B cell (primary cell): ENCODE results near the gene SPOCK1. TPM values are rescaled to one million over a fixed set of nuclear protein-coding genes. Genes with fewer than 3 reads are reported as not detected.

ENCODE experiments used
- ATAC-seq: fragments of 200-7000 bp; cut with Tn5 transposase; one replicate; pipeline ENCODE4 v1.10.0; 2021; ENCODE audit warnings: low read depth, mild to moderate bottlenecking, moderate number of reproducible peaks, moderate library complexity
- CTCF ChIA-PET: fragments of 350-600 bp; sonication (Branson Sonifier 250); formaldehyde crosslinking; loops from one replicate; lab custom pipeline; 2021; ENCODE audit warnings: antibody characterized with exemption, inconsistent platforms; lab: Charles Lee
- POLR2A ChIA-PET: fragments of 350-600 bp; sonication (Branson Sonifier 250); formaldehyde crosslinking; loops from one replicate; lab custom pipeline; 2021; ENCODE audit warnings: antibody characterized with exemption; lab: Charles Lee
- DNase-seq: peaks from one replicate; pipeline ENCODE4 v3.0.0; 2013
- H2AFZ ChIP-seq: 2 replicates; pipeline ENCODE4 v1.6.1; 2012; ENCODE audit warnings: mild to moderate bottlenecking, low read depth, low read length; ENCODE audit not compliant: insufficient read depth, poor library complexity, severe bottlenecking
- H3K27ac ChIP-seq, 2 donors: 1 replicate in 1 of 2; 2 replicates in 1 of 2; pipeline ENCODE4 v1.5.1; 2012 to 2013; ENCODE audit warnings: low read length in 2 of 2, mild to moderate bottlenecking in 2 of 2, moderate library complexity in 1 of 2
- H3K27me3 ChIP-seq, 4 experiments: fragments of 200-600 bp in 1 of 4; sonication (generic) in 1 of 4; replicated peaks in 1 of 4; 1 replicate in 2 of 4; 2 replicates in 2 of 4; pipeline versions ENCODE4 v1.6.1 to v1.7.0; 2013 to 2016; ENCODE audit warnings: low read length in 3 of 4, mild to moderate bottlenecking in 2 of 4, mixed read lengths in 1 of 4, moderate library complexity in 1 of 4; ENCODE audit not compliant: insufficient read depth in 4 of 4, control insufficient read depth in 3 of 4; ENCODE audit errors: control extremely low read depth in 1 of 4
- H3K36me3 ChIP-seq, 2 experiments: replicated peaks in 1 of 2; 1 replicate in 1 of 2; 2 replicates in 1 of 2; pipeline versions ENCODE4 v1.6.1 to v1.7.1; 2013; ENCODE audit warnings: low read length in 1 of 2; ENCODE audit not compliant: insufficient read depth in 2 of 2, control insufficient read depth in 1 of 2; ENCODE audit errors: control extremely low read depth in 1 of 2, extremely low read depth in 1 of 2
- H3K4me1 ChIP-seq, 2 donors: fragments of 200-600 bp in 1 of 2; sonication (generic) in 1 of 2; 1 replicate in 1 of 2; 2 replicates in 1 of 2; pipeline versions ENCODE4 v1.5.1 to v1.6.1; 2013 to 2017; ENCODE audit warnings: low read length in 2 of 2; ENCODE audit not compliant: control insufficient read depth in 2 of 2, insufficient read depth in 2 of 2
- H3K4me2 ChIP-seq: replicated peaks from 2 replicates; pipeline ENCODE3; 2012; ENCODE audit warnings: mild to moderate bottlenecking, low read depth, low read length; ENCODE audit not compliant: poor library complexity, severe bottlenecking
- H3K4me3 ChIP-seq, 5 experiments: fragments of 200-600 bp in 1 of 5; sonication (generic) in 1 of 5; 1 replicate in 3 of 5; 2 replicates in 2 of 5; pipeline versions ENCODE4 v1.5.1 to v1.7.0; 2011 to 2016; ENCODE audit warnings: low read length in 4 of 5, mild to moderate bottlenecking in 4 of 5, low read depth in 2 of 5, control low read depth in 1 of 5, moderate library complexity in 1 of 5; ENCODE audit not compliant: insufficient read depth in 1 of 5; ENCODE audit errors: control extremely low read depth in 1 of 5, extremely low read depth in 1 of 5
- H3K79me2 ChIP-seq: fragments of 200-600 bp; sonication (generic); one replicate; pipeline ENCODE4 v1.6.0; 2016; ENCODE audit warnings: low read length; ENCODE audit not compliant: control insufficient read depth, insufficient read depth
- H3K9ac ChIP-seq: fragments of 200-600 bp; sonication (generic); 2 replicates; pipeline ENCODE4 v1.6.1; 2017; ENCODE audit warnings: mild to moderate bottlenecking, low read length, moderate library complexity
- H3K9me3 ChIP-seq, 3 donors: one replicate each; pipeline versions ENCODE4 v1.6.1 to v1.7.1; 2013; ENCODE audit warnings: low read length in 2 of 3; ENCODE audit not compliant: control insufficient read depth in 2 of 3, insufficient read depth in 1 of 3; ENCODE audit errors: control extremely low read depth in 1 of 3
- H4K20me1 ChIP-seq: 2 replicates; pipeline ENCODE4 v1.6.0; 2012; ENCODE audit warnings: mild to moderate bottlenecking, low read length; ENCODE audit not compliant: insufficient read depth, control insufficient read depth, poor library complexity, severe bottlenecking
- H3K27ac Mint-ChIP-seq: one replicate; pipeline ENCODE4 v1.8.0; 2021; ENCODE audit warnings: mixed read lengths
- H3K27me3 Mint-ChIP-seq: one replicate; pipeline ENCODE4 v1.8.0; 2021; ENCODE audit warnings: mixed read lengths
- H3K4me1 Mint-ChIP-seq: one replicate; pipeline ENCODE4 v1.8.0; 2021; ENCODE audit warnings: mixed read lengths
- H3K4me3 Mint-ChIP-seq: one replicate; pipeline ENCODE4 v1.8.0; 2021; ENCODE audit warnings: mixed read lengths
- H3K9me3 Mint-ChIP-seq: one replicate; pipeline ENCODE4 v1.8.0; 2022; ENCODE audit warnings: mixed read lengths; ENCODE audit not compliant: insufficient read depth
- CTCF ChIP-seq: fragments of 200-600 bp; IDR thresholded peaks from one replicate; pipeline ENCODE4 v1.8.0; 2022; ENCODE audit warnings: antibody characterized with exemption, mild to moderate bottlenecking
- EZH2 ChIP-seq: IDR thresholded peaks from 2 replicates; pipeline ENCODE4 v1.6.1; 2012; ENCODE audit warnings: borderline replicate concordance, low read depth, mild to moderate bottlenecking, moderate library complexity, low read length; ENCODE audit not compliant: insufficient read depth, poor library complexity, severe bottlenecking
- WGBS: methylation state at CpG from one replicate; pipeline ENCODE4 v1.1.5; 2013; ENCODE audit warnings: missing lambda C conversion rate; ENCODE audit not compliant: insufficient coverage; 5-methylcytosine and 5-hydroxymethylcytosine counted together
- intact Hi-C: fragments of 100-400 bp; cut with micrococcal nuclease; formaldehyde crosslinking; loops from one replicate; pipeline ENCODE4 v1.10.0; 2022
- polyA plus RNA-seq: library from polyadenylated mRNA; depleted of rRNA; stranded (reverse); fragments of >200 nt; gene quantifications from 2 replicates; pipeline ENCODE4 v1.2.3, GENCODE V29; 2012
- total RNA-seq, 2 donors: library from RNA; stranded (reverse); fragments of 120-200 nt in 1 of 2; gene quantifications; 1 replicate in 1 of 2; 2 replicates in 1 of 2; pipeline versions ENCODE4 v1.2.3 to v1.2.4, GENCODE V29; 2013 to 2022

Gene SPOCK1
- total and polyA plus RNA-seq, 2 donors (not counting 1 experiment from before 2014, with no cell fraction given): not detected

GRCh38 chr5:137155261-137156000, 343.7 kb downstream of the SPOCK1 start:
- 81% methylated on average over 5 of the region's 6 CpGs for WGBS
- no peaks in the 10 kb centered on the region for H4K20me1 ChIP-seq
- no peak overlapping the region for H3K9ac ChIP-seq
- DNase-seq: no peak
- H3K79me2 ChIP-seq: no peaks in the 10 kb centered on the region
- H3K9me3 Mint-ChIP-seq: no peaks in the 10 kb centered on the region
- H3K9me3 ChIP-seq: peaks cover 0 to 5% (median 0%) of the 10 kb centered on the region in 3 donors
- TF ChIP-seq CTCF: no peak
- TF ChIP-seq EZH2: no peak
- ChIA-PET POLR2A (no interaction called here), CTCF (no interaction called here)
- H3K4me1 ChIP-seq: no peaks in the 10 kb centered on the region
- H3K4me2 ChIP-seq: no peak overlapping the region
- ATAC-seq: no peak
- H3K4me3 ChIP-seq: no peak overlapping the region
- intact Hi-C loops: no loop called here
- H3K4me3 Mint-ChIP-seq: no peak overlapping the region
- no peaks in the 10 kb centered on the region for H3K4me1 Mint-ChIP-seq
- H3K27ac ChIP-seq: no peak overlapping the region
- H3K27ac Mint-ChIP-seq: no peak overlapping the region
- no peaks in the 10 kb centered on the region for H3K27me3 Mint-ChIP-seq
- no peaks in the 10 kb centered on the region for H3K27me3 ChIP-seq
- no peak overlapping the region for H2AFZ ChIP-seq
- no peaks in the 10 kb centered on the region for H3K36me3 ChIP-seq

- no peak for TF ChIP-seq EZH2
- TF ChIP-seq CTCF: no peak
- no peak for ATAC-seq
- no peaks in the 10 kb centered on the region for H3K27me3 ChIP-seq
- H3K4me1 ChIP-seq: no peaks in the 10 kb centered on the region
- no peak overlapping the region for H2AFZ ChIP-seq
- POLR2A ChIA-PET: no interaction called here
- CTCF ChIA-PET: no interaction called here
- Mint-ChIP-seq H3K4me3 (no peak overlapping the region), H3K4me1 (no peaks in the 10 kb centered on the region), H3K9me3 (no peaks in the 10 kb centered on the region), H3K27me3 (no peaks in the 10 kb centered on the region), H3K27ac (no peak overlapping the region)
- no peak overlapping the region for H3K4me3 ChIP-seq
- intact Hi-C loops: no loop called here
- H3K27ac ChIP-seq: no peak overlapping the region
- no peaks in the 10 kb centered on the region for H4K20me1 ChIP-seq
- H3K36me3 ChIP-seq: no peaks in the 10 kb centered on the region
- no peak overlapping the region for H3K9ac ChIP-seq
- no peak overlapping the region for H3K4me2 ChIP-seq
- H3K79me2 ChIP-seq: no peaks in the 10 kb centered on the region
- peaks cover 0 to under 1% (median 0%) of the 10 kb centered on the region in 3 donors for H3K9me3 ChIP-seq
- DNase-seq: no peak
- WGBS: 73% methylated on average over 1 of the region's 3 CpGs
Observed at GRCh38 chr5:137152616-137153015, 346.5 kb downstream of the SPOCK1 start.
